ENCODE results near the gene NDOR1.
"Not testable (repeated sequence)": the region's sequence is repeated elsewhere in the genome, so short reads cannot be mapped to it uniquely, and the experiment has no call there.

Gene NDOR1

GRCh38 chr9:137234055-137234697, 28.7 kb downstream of the NDOR1 start:
- Mint-ChIP-seq H3K4me1 (ENCODE audit: low read depth) (peaks cover 8% of the 10 kb centered on the region), H3K9me3 (ENCODE audit: low read depth) (no peaks in the 10 kb centered on the region), H3K36me3 (no peaks in the 10 kb centered on the region), H3K27me3 (no peaks in the 10 kb centered on the region), H3K27ac (no peak overlapping the region), H3K4me3 (no peak overlapping the region)

DNA sequence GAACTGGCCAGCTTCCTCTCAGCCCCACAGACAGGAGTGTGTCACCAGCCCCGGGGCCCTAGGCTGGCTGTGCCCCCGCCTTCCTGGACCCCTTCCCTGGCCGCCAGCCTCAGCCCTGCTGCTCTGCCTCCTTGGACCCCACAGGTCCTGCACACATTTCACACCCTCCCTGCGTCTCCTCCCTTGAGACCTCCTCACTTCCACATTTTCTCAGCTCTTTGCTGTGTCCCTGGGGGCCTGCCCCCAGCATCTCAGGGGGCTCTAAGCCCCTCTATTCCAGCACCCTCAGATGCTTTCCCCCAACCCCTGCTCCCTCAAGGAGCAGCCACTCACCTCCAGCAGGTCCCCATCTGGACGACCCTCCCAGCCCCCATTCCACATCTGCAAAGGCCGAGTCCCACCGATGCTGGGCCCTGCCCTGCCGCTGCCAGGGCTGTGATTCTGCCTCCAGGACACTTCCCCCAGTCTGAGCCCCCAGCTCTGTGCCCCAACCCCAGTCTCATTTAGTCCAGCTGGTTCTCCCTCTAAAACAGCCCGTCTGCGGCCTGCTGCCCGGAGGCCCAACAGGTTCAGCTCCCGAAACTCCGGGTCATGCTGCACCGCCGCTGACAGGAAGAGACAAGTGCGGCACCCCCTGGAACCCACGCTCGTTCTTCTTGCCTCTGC, 29.4 kb downstream of the NDOR1 start:
- Mint-ChIP-seq H3K27ac (no peak overlapping the region), H3K27me3 (no peaks in the 10 kb centered on the region), H3K4me1 (ENCODE audit: low read depth) (peaks cover 8% of the 10 kb centered on the region), H3K36me3 (no peaks in the 10 kb centered on the region), H3K4me3 (no peak overlapping the region), H3K9me3 (ENCODE audit: low read depth) (no peaks in the 10 kb centered on the region)

GRCh38 chr9:137235424-137236237, 30.1 kb downstream of the NDOR1 start:
- H3K27me3 Mint-ChIP-seq: no peaks in the 10 kb centered on the region
- H3K4me1 Mint-ChIP-seq (ENCODE audit: low read depth): peaks cover 8% of the 10 kb centered on the region
- no peaks in the 10 kb centered on the region for H3K9me3 Mint-ChIP-seq (ENCODE audit: low read depth)
- no peak overlapping the region for H3K4me3 Mint-ChIP-seq
- H3K27ac Mint-ChIP-seq: no peak overlapping the region
- no peaks in the 10 kb centered on the region for H3K36me3 Mint-ChIP-seq

GRCh38 chr9:137236238-137236935, 30.9 kb downstream of the NDOR1 start:
- no peaks in the 10 kb centered on the region for H3K9me3 Mint-ChIP-seq (ENCODE audit: low read depth)
- no peak overlapping the region for H3K27ac Mint-ChIP-seq
- no peak overlapping the region for H3K4me3 Mint-ChIP-seq
- H3K27me3 Mint-ChIP-seq: no peaks in the 10 kb centered on the region
- no peaks in the 10 kb centered on the region for H3K36me3 Mint-ChIP-seq
- H3K4me1 Mint-ChIP-seq (ENCODE audit: low read depth): peaks cover 10% of the 10 kb centered on the region

- Mint-ChIP-seq H3K27me3 (no peaks in the 10 kb centered on the region), H3K4me1 (ENCODE audit: low read depth) (peaks cover 10% of the 10 kb centered on the region), H3K27ac (no peak overlapping the region), H3K9me3 (ENCODE audit: low read depth) (no peaks in the 10 kb centered on the region), H3K36me3 (no peaks in the 10 kb centered on the region), H3K4me3 (no peak overlapping the region)
Measured at GRCh38 chr9:137236936-137237421, 31.5 kb downstream of the NDOR1 start.

DNA sequence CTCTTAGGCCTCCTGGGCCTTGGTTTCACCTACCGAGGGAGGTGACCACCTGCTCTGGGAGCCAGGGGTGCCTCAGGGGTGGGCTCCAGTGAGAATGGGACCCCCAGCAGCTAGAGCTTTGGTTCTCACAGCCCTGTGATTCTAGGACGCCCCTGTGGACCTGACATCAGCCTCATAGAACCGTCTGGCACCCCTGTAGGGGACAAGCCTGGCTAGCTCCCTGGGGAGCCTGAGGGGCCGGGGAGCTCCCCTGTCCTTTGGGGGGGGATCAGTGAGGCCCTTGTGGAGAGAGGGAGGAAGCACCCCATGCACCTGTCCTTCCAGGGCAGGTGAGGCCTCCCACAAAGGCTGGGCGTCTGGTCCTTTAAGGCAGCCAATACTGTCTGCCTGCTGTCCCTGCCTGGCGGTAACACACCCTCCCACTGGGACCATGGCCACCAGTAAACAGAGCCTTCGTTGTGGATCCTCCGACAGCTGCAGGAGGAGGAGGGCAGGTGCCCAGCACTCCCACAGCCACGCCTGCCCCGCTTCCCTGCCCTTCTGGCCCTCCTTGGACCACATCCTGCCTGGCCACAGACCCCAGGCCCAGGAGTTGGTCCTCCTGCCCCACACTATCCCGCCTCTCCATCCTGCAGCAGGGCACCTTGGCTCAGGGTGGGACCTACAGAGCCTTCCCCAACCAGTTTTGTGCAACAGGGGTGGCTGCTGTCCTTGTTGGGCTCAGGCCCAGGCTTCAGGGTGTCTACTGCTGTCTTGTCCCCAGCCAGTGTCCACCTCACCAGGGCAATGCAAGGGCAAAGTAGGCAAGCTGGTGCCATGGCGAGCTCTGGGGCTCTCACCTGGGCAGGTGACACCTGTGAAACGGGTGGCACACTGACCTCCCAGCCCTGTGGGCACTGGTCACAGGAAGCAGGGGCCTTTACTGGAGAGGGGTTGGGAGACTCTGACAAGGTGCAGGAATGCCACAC, 32.5 kb downstream of the NDOR1 start:
- H3K4me1 Mint-ChIP-seq (ENCODE audit: low read depth): peaks cover 20% of the 10 kb centered on the region

DNA sequence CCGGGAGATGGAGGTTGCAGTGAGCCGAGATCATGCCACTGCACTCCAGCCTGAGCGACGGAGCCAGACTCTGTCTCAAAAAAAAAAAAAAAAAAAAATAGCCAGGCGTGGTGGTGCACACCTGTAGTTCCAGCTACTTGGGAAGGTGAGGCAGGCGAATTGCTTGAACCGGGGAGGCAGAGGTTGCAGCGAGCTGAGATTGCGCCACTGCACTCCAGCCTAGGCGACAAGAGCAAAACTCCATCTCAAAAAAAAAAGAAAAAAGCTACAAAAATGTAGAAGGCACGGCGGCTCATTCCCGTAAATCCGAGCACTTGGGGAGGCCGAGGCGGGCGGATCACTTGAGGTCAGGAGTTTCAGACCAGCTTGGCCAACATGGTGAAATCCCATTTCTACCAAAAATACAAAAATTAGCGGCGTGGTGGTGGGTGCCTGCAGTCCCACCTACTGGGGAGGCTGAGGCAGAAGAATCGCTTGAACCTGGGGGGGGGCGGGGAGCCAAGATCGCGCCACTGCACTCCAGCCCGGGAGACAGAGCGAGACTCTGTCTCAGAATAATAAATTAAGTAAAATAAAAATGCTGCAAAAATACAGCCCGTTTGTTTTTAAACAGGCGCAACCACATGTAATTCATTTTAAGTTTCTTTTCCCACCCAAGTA, 34.2 kb downstream of the NDOR1 start:
- peaks cover 20% of the 10 kb centered on the region for H3K4me1 Mint-ChIP-seq (ENCODE audit: low read depth)
- peak overlapping the region; percentile 80 for H3K4me3 Mint-ChIP-seq
- not testable (repeated sequence) for H3K27me3 Mint-ChIP-seq; H3K36me3 Mint-ChIP-seq; H3K9me3 Mint-ChIP-seq (ENCODE audit: low read depth)
- peak overlapping the region; percentile 54 for H3K27ac Mint-ChIP-seq

More for the DNA sequence above, 32.5 kb downstream of the NDOR1 start:
- H3K4me3 Mint-ChIP-seq: no peak overlapping the region
- H3K9me3 Mint-ChIP-seq (ENCODE audit: low read depth): no peaks in the 10 kb centered on the region
- peaks cover 4% of the 10 kb centered on the region for H3K36me3 Mint-ChIP-seq
- no peak overlapping the region for H3K27ac Mint-ChIP-seq
- H3K27me3 Mint-ChIP-seq: no peaks in the 10 kb centered on the region

DNA sequence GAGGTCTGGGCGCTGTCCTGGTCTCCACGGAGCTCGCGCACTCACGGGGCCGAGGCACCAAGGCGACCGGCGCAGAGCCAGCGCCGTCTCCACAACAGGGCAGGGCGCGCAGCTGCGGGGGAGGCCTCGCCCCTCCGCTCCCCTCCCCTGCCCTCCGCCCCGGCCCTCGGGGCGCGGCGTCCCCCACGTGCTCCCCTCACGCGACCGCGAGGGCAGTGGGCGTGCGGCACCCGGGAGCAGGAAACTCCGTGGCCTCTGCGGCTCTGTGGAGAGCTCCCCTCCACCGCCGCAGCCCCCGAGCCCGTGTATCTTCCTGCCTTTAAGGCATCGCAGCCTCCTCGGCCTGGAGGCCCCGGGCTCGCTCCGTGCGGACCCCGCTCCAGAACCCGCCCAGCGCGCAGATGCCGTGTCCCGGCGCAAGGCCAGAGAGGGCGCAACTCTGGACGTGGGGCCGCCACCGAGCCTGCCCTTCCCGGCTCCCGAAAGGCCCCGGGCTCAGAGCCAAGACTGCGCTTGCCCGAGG, 34.9 kb downstream of the NDOR1 start:
- Mint-ChIP-seq H3K4me1 (ENCODE audit: low read depth) (peaks cover 20% of the 10 kb centered on the region), H3K4me3 (peak overlapping the region; percentile 80), H3K27me3 (no peaks in the 10 kb centered on the region), H3K27ac (no peak overlapping the region), H3K9me3 (ENCODE audit: low read depth) (no peaks in the 10 kb centered on the region), H3K36me3 (peaks cover 4% of the 10 kb centered on the region)

GRCh38 chr9:137240841-137241489, 35.5 kb downstream of the NDOR1 start, which contains the start of gene TUBB4B:
TUBB4B (plus strand) TSS chr9:137241287; CDS start chr9:137241361, 74 bp downstream.
- Mint-ChIP-seq H3K4me3 (peak within 1 kb of the TSS; percentile 93), H3K4me1 (ENCODE audit: low read depth) (peaks cover 20% of the 10 kb centered on the region)

GRCh38 chr9:137241490-137242268, 36.2 kb downstream of the NDOR1 start:
- Mint-ChIP-seq H3K27ac (no peak overlapping the region), H3K4me1 (ENCODE audit: low read depth) (peaks cover 20% of the 10 kb centered on the region), H3K27me3 (no peaks in the 10 kb centered on the region), H3K4me3 (peak overlapping the region; percentile 93), H3K36me3 (peaks cover 4% of the 10 kb centered on the region), H3K9me3 (ENCODE audit: low read depth) (no peaks in the 10 kb centered on the region)

More at GRCh38 chr9:137240841-137241489, 35.5 kb downstream of the NDOR1 start, which contains the start of gene TUBB4B:
- peak within 1 kb of the TSS; percentile 87 for H3K27ac Mint-ChIP-seq
- H3K36me3 Mint-ChIP-seq: peaks cover 4% of the 10 kb centered on the region
- no peaks in the 10 kb centered on the region for H3K9me3 Mint-ChIP-seq (ENCODE audit: low read depth)
- no peaks in the 10 kb centered on the region for H3K27me3 Mint-ChIP-seq

DNA sequence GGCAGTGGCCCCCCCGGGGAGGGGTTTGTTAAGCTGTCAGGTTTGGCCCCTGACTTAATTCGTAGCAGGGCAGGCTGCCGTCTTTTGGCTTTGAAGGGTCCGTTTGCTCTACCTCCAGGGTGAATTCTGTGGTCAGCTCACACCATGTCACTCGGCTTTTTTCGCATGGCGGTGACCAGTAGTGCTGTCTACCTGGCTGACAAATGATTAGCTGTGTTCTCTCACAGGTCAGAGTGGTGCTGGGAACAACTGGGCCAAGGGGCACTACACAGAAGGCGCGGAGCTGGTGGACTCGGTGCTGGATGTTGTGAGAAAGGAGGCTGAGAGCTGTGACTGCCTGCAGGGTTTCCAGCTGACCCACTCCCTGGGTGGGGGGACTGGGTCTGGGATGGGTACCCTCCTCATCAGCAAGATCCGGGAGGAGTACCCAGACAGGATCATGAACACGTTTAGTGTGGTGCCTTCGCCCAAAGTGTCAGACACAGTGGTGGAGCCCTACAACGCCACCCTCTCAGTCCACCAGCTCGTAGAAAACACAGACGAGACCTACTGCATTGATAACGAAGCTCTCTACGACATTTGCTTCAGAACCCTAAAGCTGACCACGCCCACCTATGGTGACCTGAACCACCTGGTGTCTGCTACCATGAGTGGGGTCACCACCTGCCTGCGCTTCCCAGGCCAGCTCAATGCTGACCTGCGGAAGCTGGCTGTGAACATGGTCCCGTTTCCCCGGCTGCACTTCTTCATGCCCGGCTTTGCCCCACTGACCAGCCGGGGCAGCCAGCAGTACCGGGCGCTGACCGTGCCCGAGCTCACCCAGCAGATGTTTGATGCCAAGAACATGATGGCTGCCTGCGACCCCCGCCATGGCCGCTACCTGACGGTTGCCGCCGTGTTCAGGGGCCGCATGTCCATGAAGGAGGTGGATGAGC, 37.0 kb downstream of the NDOR1 start:
- H3K27me3 Mint-ChIP-seq: no peaks in the 10 kb centered on the region
- H3K27ac Mint-ChIP-seq: peak overlapping the region; percentile 72
- H3K36me3 Mint-ChIP-seq: peaks cover 4% of the 10 kb centered on the region
- H3K4me3 Mint-ChIP-seq: peak overlapping the region; percentile 87
- H3K9me3 Mint-ChIP-seq (ENCODE audit: low read depth): no peaks in the 10 kb centered on the region
- peaks cover 18% of the 10 kb centered on the region for H3K4me1 Mint-ChIP-seq (ENCODE audit: low read depth)
